K562 (cell line): ENCODE results near the gene VEGFB. TPM values are rescaled to one million over a fixed set of nuclear protein-coding genes. Genes with fewer than 3 reads are reported as not detected.
A peak's percentile ranks its signal among the peaks of the same experiment; 100 is the strongest.

Experiments used
- ARNT ChIP-seq, 2 experiments: fragments of 450-650 bp; IDR thresholded peaks; 2 replicates each; pipeline ENCODE4 v1.6.1; 2016; ENCODE audit warnings: mild to moderate bottlenecking in 1 of 2
- ASH1L ChIP-seq: fragments of 450-650 bp; IDR thresholded peaks from 2 replicates; pipeline ENCODE4 v1.6.1; 2018; ENCODE audit warnings: borderline replicate concordance, mild to moderate bottlenecking, low read depth; ENCODE audit not compliant: partially characterized antibody
- ATF7 ChIP-seq: fragments of 450-650 bp; IDR thresholded peaks from 2 replicates; pipeline ENCODE4 v1.7.1; 2014; ENCODE audit warnings: mild to moderate bottlenecking, moderate library complexity
- BMI1 ChIP-seq: fragments of 150-350 bp; IDR thresholded peaks from 2 replicates; pipeline ENCODE4 v1.6.1; 2014; ENCODE audit warnings: low read length
- CBFA2T3 ChIP-seq: fragments of 450-650 bp; IDR thresholded peaks from 2 replicates; pipeline ENCODE4 v1.6.1; 2017
- CTBP1 ChIP-seq: fragments of 450-650 bp; IDR thresholded peaks from 2 replicates; pipeline ENCODE4 v1.6.1; 2016; ENCODE audit warnings: borderline replicate concordance
- DNMT1 ChIP-seq: fragments of 450-650 bp; IDR thresholded peaks from 2 replicates; pipeline ENCODE4 v1.6.1; 2016; ENCODE audit warnings: antibody characterized with exemption, mild to moderate bottlenecking
- FOXK2 ChIP-seq, 2 experiments: fragments of 450-650 bp; IDR thresholded peaks in 1 of 2; conservative IDR thresholded peaks in 1 of 2; 2 replicates each; pipeline ENCODE4 v1.6.1; 2016; ENCODE audit warnings: low read depth in 2 of 2, mild to moderate bottlenecking in 1 of 2
- HDAC1 ChIP-seq, 2 experiments: fragments of 450-650 bp; IDR thresholded peaks; 2 replicates each; pipeline ENCODE4 v1.6.1; 2016 to 2017; ENCODE audit warnings: inconsistent platforms in 1 of 2, mild to moderate bottlenecking in 1 of 2, moderate library complexity in 1 of 2
- HDAC3 ChIP-seq: fragments of 450-650 bp; IDR thresholded peaks from 2 replicates; pipeline ENCODE4 v1.6.1; 2018; ENCODE audit warnings: borderline replicate concordance, mild to moderate bottlenecking, moderate library complexity; ENCODE audit not compliant: partially characterized antibody
- PHF8 ChIP-seq: fragments of 200-600 bp; sonication (generic); IDR thresholded peaks from 2 replicates; pipeline ENCODE4 v1.6.1; 2012; ENCODE audit warnings: mixed run types, mild to moderate bottlenecking, inconsistent platforms, low read length, moderate library complexity, borderline replicate concordance
- TAF9B ChIP-seq: fragments of 450-650 bp; IDR thresholded peaks from 2 replicates; pipeline ENCODE4 v1.6.1; 2018; ENCODE audit warnings: mild to moderate bottlenecking; ENCODE audit not compliant: partially characterized antibody
- YY1 ChIP-seq, 3 experiments: IDR thresholded peaks; 2 replicates each; pipeline ENCODE4 v1.6.1; 2011; ENCODE audit warnings: low read length in 2 of 3, mild to moderate bottlenecking in 2 of 3, moderate library complexity in 2 of 3, borderline replicate concordance in 1 of 3, control low read depth in 1 of 3, low read depth in 1 of 3; ENCODE audit not compliant: insufficient read depth in 3 of 3, insufficient replicate concordance in 2 of 3, control insufficient read depth in 1 of 3, insufficient read length in 1 of 3; ENCODE audit errors: extremely low read depth in 1 of 3
- ZNF551 ChIP-seq: fragments of 250-450 bp; sonication (Bioruptor Pico); IDR thresholded peaks from 2 replicates; pipeline ENCODE4 v1.5.0; 2021; ENCODE audit warnings: mild to moderate bottlenecking, moderate library complexity
- ZNF75A ChIP-seq: fragments of 450-650 bp; formaldehyde crosslinking; IDR thresholded peaks from 2 replicates; pipeline ENCODE4 v1.4.0; 2020; ENCODE audit warnings: mild to moderate bottlenecking
- polyA plus RNA-seq, 8 experiments: library from polyadenylated mRNA; depleted of rRNA in 4 of 8; stranded (reverse) in 5 of 8; unstranded in 3 of 8; fragments of >200 nt; fragmentation: Nextera tagmentation in 2 of 8; fragmentation: Illumina TruSeq in 1 of 8; extraction: Ambion mirVana in 2 of 8; extraction: Trizol in 1 of 8; gene quantifications; 2 replicates each; pipeline versions ENCODE4 v1.2.1 to v1.2.3, GENCODE V29; 2011 to 2014; ENCODE audit warnings: inconsistent platforms in 1 of 8, missing spikeins in 1 of 8
- total RNA-seq, 7 experiments: library from RNA; depleted of rRNA in 6 of 7; stranded (reverse); fragments of >200 nt in 6 of 7; fragmentation: Illumina TruSeq in 2 of 7; extraction: Trizol in 2 of 7; gene quantifications; 2 replicates each; pipeline versions ENCODE4 v1.2.1 to v1.2.3, GENCODE V29; 2011 to 2021; ENCODE audit warnings: low replicate concordance in 1 of 7
- TF ChIP-seq, protein P1 (sequence below): sonication (generic); formaldehyde crosslinking; IDR thresholded peaks from 2 replicates; pipeline ENCODE4 v1.8.0; 2022; ENCODE audit warnings: missing genetic modification reagents, mild to moderate bottlenecking, moderate library complexity, borderline replicate concordance
- TF ChIP-seq, protein P2 (sequence below): sonication (generic); formaldehyde crosslinking; IDR thresholded peaks from 2 replicates; pipeline ENCODE4 v1.8.0; 2022; ENCODE audit warnings: missing genetic modification reagents, mild to moderate bottlenecking, borderline replicate concordance
- TF ChIP-seq, protein P3 (sequence below): fragments of 250-450 bp; sonication (Bioruptor Pico); IDR thresholded peaks from 2 replicates; pipeline ENCODE4 v1.5.0; 2021
- TF ChIP-seq, protein P4 (sequence below), 2 experiments: fragments of 200-800 bp in 1 of 2; sonication (Bioruptor generic) in 1 of 2; sonication (generic) in 1 of 2; formaldehyde crosslinking in 1 of 2; IDR thresholded peaks in 1 of 2; conservative IDR thresholded peaks in 1 of 2; 2 replicates each; pipeline versions ENCODE4 v1.5.0 to v1.6.1; 2016 to 2020; ENCODE audit warnings: missing compliant biosample characterization in 1 of 2, missing genetic modification characterization in 1 of 2, missing genetic modification reagents in 1 of 2

The VEGFB gene
- total and polyA plus RNA-seq, 9 of the 15 experiments (the other 6 are each of a cell fraction or from before 2014, with no cell fraction given) = 11.0 to 83.4 (median 25.7) TPM

DNA sequence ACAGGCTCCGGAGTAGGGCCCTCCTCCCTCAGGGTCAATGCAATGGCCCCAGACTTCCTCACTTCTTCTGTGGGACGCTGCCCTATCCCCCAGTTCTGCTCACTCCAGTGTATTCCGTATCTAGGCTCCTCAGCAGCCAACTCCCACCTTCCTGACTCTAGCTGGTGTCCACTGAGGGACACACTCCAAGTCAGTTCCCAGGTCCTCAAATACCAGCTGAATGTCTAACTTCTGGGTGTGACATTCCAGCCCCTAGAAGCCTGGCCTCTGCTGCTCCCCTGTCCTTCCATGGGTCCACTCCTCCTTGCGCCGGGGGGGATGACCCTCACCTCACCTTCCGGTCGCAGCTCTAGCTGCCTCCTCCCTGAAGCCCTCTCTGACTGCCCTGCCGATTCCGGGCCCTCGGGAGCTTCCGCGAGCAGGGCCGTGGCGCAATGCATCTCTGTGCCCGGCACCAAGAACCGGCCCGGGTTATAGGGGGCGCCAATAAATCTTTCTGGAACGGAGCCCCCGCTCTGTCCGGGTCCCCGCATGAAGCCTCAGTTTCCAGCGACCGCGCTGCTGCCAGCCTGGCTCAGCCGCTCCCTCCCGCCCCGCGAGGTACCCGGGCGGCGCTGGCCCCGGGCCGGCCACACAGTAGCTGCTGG lies 34.6 kb downstream of the VEGFB start (continued):
- TF ChIP-seq, protein P1, sequence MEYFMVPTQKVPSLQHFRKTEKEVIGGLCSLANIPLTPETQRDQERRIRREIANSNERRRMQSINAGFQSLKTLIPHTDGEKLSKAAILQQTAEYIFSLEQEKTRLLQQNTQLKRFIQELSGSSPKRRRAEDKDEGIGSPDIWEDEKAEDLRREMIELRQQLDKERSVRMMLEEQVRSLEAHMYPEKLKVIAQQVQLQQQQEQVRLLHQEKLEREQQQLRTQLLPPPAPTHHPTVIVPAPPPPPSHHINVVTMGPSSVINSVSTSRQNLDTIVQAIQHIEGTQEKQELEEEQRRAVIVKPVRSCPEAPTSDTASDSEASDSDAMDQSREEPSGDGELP (CRISPR knock-in tag) = 0 out of 2 replicates have a peak, but pooled peaks have one; percentile 35
- TF ChIP-seq HDAC1 (IDR thresholded peaks at IDR 0.05) (peak in 1 of 2 experiments; percentile 17; a peak in 1 of 4 replicates), ATF7 (no peak; the same call in 1 of the 2 replicates), YY1 (IDR thresholded peaks at IDR 0.05; ENCODE audit: borderline replicate concordance in 1 of 3, control insufficient read depth in 1 of 3, extremely low read depth in 1 of 3, insufficient read depth in 3 of 3, insufficient read length in 1 of 3, insufficient replicate concordance in 2 of 3, low read depth in 1 of 3, low read length in 2 of 3) (peak in 2 of 3 experiments; percentile 4 to 35), CBFA2T3 (no peak), PHF8 (peak; percentile 9; the same call in 1 of the 2 replicates), ARNT (IDR thresholded peaks at IDR 0.05) (peak in 1 of 2 experiments; percentile 72; a peak in 1 of 4 replicates), ZNF551 (no peak), FOXK2 (conservative IDR thresholded peaks at IDR 0.05 in 1 of 2, IDR thresholded peaks at IDR 0.05 in 1 of 2; ENCODE audit: low read depth in 2 of 2) (0 out of 4 replicates have a peak, but pooled peaks of 1 of the 2 experiments have one; percentile 14), DNMT1 (no peak), TAF9B (peak; percentile 32), HDAC3 (peak; percentile 3), ASH1L (no peak), CTBP1 (no peak), ZNF75A (CRISPR knock-in tag) (no peak), BMI1 (no peak)
- TF ChIP-seq, protein P2, sequence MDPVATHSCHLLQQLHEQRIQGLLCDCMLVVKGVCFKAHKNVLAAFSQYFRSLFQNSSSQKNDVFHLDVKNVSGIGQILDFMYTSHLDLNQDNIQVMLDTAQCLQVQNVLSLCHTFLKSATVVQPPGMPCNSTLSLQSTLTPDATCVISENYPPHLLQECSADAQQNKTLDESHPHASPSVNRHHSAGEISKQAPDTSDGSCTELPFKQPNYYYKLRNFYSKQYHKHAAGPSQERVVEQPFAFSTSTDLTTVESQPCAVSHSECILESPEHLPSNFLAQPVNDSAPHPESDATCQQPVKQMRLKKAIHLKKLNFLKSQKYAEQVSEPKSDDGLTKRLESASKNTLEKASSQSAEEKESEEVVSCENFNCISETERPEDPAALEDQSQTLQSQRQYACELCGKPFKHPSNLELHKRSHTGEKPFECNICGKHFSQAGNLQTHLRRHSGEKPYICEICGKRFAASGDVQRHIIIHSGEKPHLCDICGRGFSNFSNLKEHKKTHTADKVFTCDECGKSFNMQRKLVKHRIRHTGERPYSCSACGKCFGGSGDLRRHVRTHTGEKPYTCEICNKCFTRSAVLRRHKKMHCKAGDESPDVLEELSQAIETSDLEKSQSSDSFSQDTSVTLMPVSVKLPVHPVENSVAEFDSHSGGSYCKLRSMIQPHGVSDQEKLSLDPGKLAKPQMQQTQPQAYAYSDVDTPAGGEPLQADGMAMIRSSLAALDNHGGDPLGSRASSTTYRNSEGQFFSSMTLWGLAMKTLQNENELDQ (CRISPR knock-in tag) = no peak
- TF ChIP-seq, protein P3, sequence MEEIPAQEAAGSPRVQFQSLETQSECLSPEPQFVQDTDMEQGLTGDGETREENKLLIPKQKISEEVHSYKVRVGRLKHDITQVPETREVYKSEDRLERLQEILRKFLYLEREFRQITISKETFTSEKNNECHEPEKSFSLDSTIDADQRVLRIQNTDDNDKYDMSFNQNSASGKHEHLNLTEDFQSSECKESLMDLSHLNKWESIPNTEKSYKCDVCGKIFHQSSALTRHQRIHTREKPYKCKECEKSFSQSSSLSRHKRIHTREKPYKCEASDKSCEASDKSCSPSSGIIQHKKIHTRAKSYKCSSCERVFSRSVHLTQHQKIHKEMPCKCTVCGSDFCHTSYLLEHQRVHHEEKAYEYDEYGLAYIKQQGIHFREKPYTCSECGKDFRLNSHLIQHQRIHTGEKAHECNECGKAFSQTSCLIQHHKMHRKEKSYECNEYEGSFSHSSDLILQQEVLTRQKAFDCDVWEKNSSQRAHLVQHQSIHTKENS (CRISPR knock-in tag) = 0 out of 2 replicates have a peak, but pooled peaks have one; percentile 31
- TF ChIP-seq, protein P4, sequence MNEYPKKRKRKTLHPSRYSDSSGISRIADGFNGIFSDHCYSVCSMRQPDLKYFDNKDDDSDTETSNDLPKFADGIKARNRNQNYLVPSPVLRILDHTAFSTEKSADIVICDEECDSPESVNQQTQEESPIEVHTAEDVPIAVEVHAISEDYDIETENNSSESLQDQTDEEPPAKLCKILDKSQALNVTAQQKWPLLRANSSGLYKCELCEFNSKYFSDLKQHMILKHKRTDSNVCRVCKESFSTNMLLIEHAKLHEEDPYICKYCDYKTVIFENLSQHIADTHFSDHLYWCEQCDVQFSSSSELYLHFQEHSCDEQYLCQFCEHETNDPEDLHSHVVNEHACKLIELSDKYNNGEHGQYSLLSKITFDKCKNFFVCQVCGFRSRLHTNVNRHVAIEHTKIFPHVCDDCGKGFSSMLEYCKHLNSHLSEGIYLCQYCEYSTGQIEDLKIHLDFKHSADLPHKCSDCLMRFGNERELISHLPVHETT (CRISPR knock-in tag; conservative IDR thresholded peaks at IDR 0.05 in 1 of 2, IDR thresholded peaks at IDR 0.05 in 1 of 2) = peak in 1 of 2 experiments; percentile 64; a peak in 1 of 4 replicates
